Fibroblast of lung (primary cell): ENCODE measurements around the gene PPP1R12A. TPM values are rescaled to one million over a fixed set of nuclear protein-coding genes. Genes with fewer than 3 reads are reported as not detected.

ENCODE experiments used
- DNase-seq, 2 donors: peaks; one replicate each; pipeline versions ENCODE4 v3.0.0 to v3.0.0-alpha.2; 2010; ENCODE audit warnings: low read depth in 2 of 2
- H2AFZ ChIP-seq: 2 replicates; pipeline ENCODE4 v1.5.1; 2012; ENCODE audit warnings: low read length, control low read depth, inconsistent platforms
- H3K27ac ChIP-seq: 2 replicates; pipeline ENCODE4 v1.5.1; 2011; ENCODE audit warnings: low read length, control low read depth; ENCODE audit not compliant: insufficient read depth
- H3K27me3 ChIP-seq: 2 replicates; pipeline ENCODE4 v1.5.1; 2011; ENCODE audit warnings: mild to moderate bottlenecking, low read length; ENCODE audit not compliant: control insufficient read depth, insufficient read depth
- H3K36me3 ChIP-seq: 2 replicates; pipeline ENCODE4 v1.5.1; 2011; ENCODE audit warnings: low read length; ENCODE audit not compliant: control insufficient read depth, insufficient read depth
- H3K4me1 ChIP-seq: 2 replicates; pipeline ENCODE4 v1.5.1; 2011; ENCODE audit warnings: low read length; ENCODE audit not compliant: control insufficient read depth, insufficient read depth; ENCODE audit errors: extremely low read depth
- H3K4me2 ChIP-seq: 2 replicates; pipeline ENCODE4 v1.5.1; 2011; ENCODE audit warnings: low read length, control low read depth; ENCODE audit not compliant: insufficient read depth; ENCODE audit errors: extremely low read depth
- H3K4me3 ChIP-seq, 4 experiments: fragments of 200-600 bp in 1 of 4; sonication (generic) in 1 of 4; replicated peaks in 1 of 4; 2 replicates each; pipeline ENCODE4 v1.5.1; 2011 to 2016; ENCODE audit warnings: low read length in 4 of 4, low read depth in 3 of 4, mild to moderate bottlenecking in 3 of 4, control low read depth in 2 of 4, inconsistent platforms in 1 of 4, mixed read lengths in 1 of 4; ENCODE audit not compliant: insufficient read depth in 1 of 4; ENCODE audit errors: control extremely low read depth in 1 of 4
- H3K79me2 ChIP-seq: 2 replicates; pipeline ENCODE4 v1.5.1; 2012; ENCODE audit warnings: mild to moderate bottlenecking, low read length, inconsistent platforms; ENCODE audit not compliant: control insufficient read depth, insufficient read depth
- H3K9ac ChIP-seq: 2 replicates; pipeline ENCODE4 v1.5.1; 2011; ENCODE audit warnings: mild to moderate bottlenecking, low read length, control low read depth; ENCODE audit not compliant: insufficient read depth
- H3K9me3 ChIP-seq: 2 replicates; pipeline ENCODE4 v1.5.1; 2012; ENCODE audit warnings: low read depth, low read length; ENCODE audit not compliant: control insufficient read depth, insufficient read depth
- H4K20me1 ChIP-seq: 2 replicates; pipeline ENCODE4 v1.5.1; 2011; ENCODE audit warnings: low read length; ENCODE audit not compliant: control insufficient read depth, insufficient read depth; ENCODE audit errors: extremely low read depth
- EZH2 ChIP-seq: IDR thresholded peaks from 2 replicates; pipeline ENCODE4 v1.5.1; 2012; ENCODE audit warnings: low read length, control low read depth, mild to moderate bottlenecking; ENCODE audit errors: missing control alignments
- polyA plus RNA-seq, 2 donors: library from polyadenylated mRNA; depleted of rRNA in 1 of 2; stranded (reverse) in 1 of 2; unstranded in 1 of 2; fragments of >200 nt; gene quantifications; 2 replicates each; pipeline ENCODE4 v1.2.1, GENCODE V29; 2011 to 2012; ENCODE audit warnings: missing spikeins in 1 of 2
- total RNA-seq: library from RNA; depleted of rRNA; stranded (reverse); fragments of >200 nt; gene quantifications from 2 replicates; pipeline ENCODE4 v1.2.1, GENCODE V29; 2014
- TF ChIP-seq, protein P1 (sequence below), 2 donors: IDR thresholded peaks in 1 of 2; conservative IDR thresholded peaks in 1 of 2; 1 replicate in 1 of 2; 2 replicates in 1 of 2; pipeline ENCODE4 v1.5.1; 2011 to 2012; ENCODE audit warnings: low read length in 2 of 2, control low read depth in 1 of 2, inconsistent platforms in 1 of 2, low read depth in 1 of 2, mild to moderate bottlenecking in 1 of 2

Gene PPP1R12A
- total and polyA plus RNA-seq, 2 donors (not counting 1 experiment from before 2014, with no cell fraction given) = 94.9 to 139 TPM

DNA sequence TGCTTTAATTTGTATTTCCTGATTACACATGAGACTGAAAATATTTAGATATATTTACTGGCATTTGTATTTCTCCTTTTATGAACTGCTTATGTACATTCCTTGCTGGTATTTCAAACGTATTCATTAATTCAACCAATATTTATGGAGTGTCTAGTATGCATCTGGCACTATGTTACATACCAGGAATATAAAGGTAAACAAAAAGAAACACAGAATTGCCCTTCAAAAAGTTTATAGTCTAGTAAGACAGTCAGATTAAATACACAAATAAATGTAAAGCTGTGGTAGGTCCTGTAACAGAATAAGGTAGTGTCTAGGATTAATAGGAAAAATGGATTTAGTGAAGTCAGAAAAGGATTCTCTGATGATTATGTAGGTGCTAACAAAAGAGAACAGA lies 87.5 kb downstream of the PPP1R12A start:
- no peak for DNase-seq
- Histone ChIP-seq H3K79me2 (peaks cover 45% of the 10 kb centered on the region), H3K4me2 (no peak overlapping the region), H4K20me1 (no peaks in the 10 kb centered on the region), H3K4me1 (peaks cover 4% of the 10 kb centered on the region), H3K9me3 (no peaks in the 10 kb centered on the region), H3K27me3 (no peaks in the 10 kb centered on the region), H3K4me3 (no peak overlapping the region), H3K27ac (no peak overlapping the region), H3K9ac (no peak overlapping the region), H2AFZ (no peak overlapping the region), H3K36me3 (no peaks in the 10 kb centered on the region)
- no peak for TF ChIP-seq EZH2
- TF ChIP-seq, protein P1, sequence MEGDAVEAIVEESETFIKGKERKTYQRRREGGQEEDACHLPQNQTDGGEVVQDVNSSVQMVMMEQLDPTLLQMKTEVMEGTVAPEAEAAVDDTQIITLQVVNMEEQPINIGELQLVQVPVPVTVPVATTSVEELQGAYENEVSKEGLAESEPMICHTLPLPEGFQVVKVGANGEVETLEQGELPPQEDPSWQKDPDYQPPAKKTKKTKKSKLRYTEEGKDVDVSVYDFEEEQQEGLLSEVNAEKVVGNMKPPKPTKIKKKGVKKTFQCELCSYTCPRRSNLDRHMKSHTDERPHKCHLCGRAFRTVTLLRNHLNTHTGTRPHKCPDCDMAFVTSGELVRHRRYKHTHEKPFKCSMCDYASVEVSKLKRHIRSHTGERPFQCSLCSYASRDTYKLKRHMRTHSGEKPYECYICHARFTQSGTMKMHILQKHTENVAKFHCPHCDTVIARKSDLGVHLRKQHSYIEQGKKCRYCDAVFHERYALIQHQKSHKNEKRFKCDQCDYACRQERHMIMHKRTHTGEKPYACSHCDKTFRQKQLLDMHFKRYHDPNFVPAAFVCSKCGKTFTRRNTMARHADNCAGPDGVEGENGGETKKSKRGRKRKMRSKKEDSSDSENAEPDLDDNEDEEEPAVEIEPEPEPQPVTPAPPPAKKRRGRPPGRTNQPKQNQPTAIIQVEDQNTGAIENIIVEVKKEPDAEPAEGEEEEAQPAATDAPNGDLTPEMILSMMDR (conservative IDR thresholded peaks at IDR 0.05 in 1 of 2, IDR thresholded peaks at IDR 0.05 in 1 of 2; ENCODE audit: low read depth in 1 of 2, low read length in 2 of 2) = no peak

DNA sequence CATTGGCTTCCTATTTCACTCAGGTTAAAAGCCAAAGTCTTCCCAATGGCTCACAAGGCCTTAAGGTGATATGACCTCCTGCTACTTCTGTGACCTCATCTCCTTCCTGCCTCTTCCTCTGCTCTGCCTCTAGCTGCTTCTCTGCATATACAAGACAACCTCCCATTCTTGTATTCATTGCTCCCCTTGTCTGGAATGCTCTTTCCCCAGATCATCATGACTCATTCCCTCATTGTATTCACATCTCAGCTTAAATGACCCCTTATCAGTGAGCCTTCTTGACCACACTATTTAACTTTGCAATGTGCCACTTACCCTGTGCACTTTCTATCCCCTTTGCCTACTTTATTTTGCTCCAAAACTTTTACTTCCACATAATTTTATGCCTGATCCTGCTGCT lies 90.2 kb downstream of the PPP1R12A start:
- peak; percentile 42 to 94 for DNase-seq
- peaks cover 38% of the 10 kb centered on the region for H3K79me2 ChIP-seq
- no peak overlapping the region for H2AFZ ChIP-seq
- no peak for TF ChIP-seq EZH2
- TF ChIP-seq, protein P1 (conservative IDR thresholded peaks at IDR 0.05 in 1 of 2, IDR thresholded peaks at IDR 0.05 in 1 of 2; ENCODE audit: low read depth in 1 of 2, low read length in 2 of 2) = no peak
- no peaks in the 10 kb centered on the region for H4K20me1 ChIP-seq
- H3K4me1 ChIP-seq = peaks cover 4% of the 10 kb centered on the region
- no peaks in the 10 kb centered on the region for H3K9me3 ChIP-seq
- no peaks in the 10 kb centered on the region for H3K36me3 ChIP-seq
- H3K4me2 ChIP-seq = no peak overlapping the region
- H3K9ac ChIP-seq = no peak overlapping the region
- no peaks in the 10 kb centered on the region for H3K27me3 ChIP-seq
- no peak overlapping the region for H3K27ac ChIP-seq
- no peak overlapping the region for H3K4me3 ChIP-seq

DNA sequence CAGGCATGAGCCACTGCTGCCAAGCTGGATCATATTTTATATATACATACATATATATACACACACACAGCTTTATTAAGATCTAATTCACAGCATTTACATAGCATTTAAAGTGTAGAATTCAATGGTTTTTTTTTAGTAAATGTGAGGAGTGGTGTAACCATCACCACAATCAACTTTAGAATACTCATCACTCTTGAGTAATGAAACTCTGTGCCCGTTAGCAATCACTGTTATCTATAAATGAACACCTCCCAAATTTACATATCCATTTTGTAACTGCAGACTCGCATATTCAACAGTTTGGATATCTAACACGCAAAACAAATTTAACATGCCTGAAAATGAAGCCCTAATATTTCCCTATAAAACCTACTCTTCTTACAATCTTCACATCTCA lies 90.9 kb downstream of the PPP1R12A start:
- no peak for TF ChIP-seq EZH2
- DNase-seq = no peak
- Histone ChIP-seq H4K20me1 (no peaks in the 10 kb centered on the region), H3K4me1 (peaks cover 4% of the 10 kb centered on the region), H3K9ac (no peak overlapping the region), H3K36me3 (no peaks in the 10 kb centered on the region), H3K4me2 (no peak overlapping the region), H3K27ac (no peak overlapping the region), H3K27me3 (no peaks in the 10 kb centered on the region), H2AFZ (no peak overlapping the region), H3K9me3 (no peaks in the 10 kb centered on the region), H3K4me3 (no peak overlapping the region), H3K79me2 (peaks cover 42% of the 10 kb centered on the region)
